ENCODE results near the gene CD28. TPM values are rescaled to one million over a fixed set of nuclear protein-coding genes. Genes with fewer than 3 reads are reported as not detected.

Gene CD28
- total and polyA plus RNA-seq, 4 donors: 0.14 to 3.0 (median 0.92) TPM

DNA sequence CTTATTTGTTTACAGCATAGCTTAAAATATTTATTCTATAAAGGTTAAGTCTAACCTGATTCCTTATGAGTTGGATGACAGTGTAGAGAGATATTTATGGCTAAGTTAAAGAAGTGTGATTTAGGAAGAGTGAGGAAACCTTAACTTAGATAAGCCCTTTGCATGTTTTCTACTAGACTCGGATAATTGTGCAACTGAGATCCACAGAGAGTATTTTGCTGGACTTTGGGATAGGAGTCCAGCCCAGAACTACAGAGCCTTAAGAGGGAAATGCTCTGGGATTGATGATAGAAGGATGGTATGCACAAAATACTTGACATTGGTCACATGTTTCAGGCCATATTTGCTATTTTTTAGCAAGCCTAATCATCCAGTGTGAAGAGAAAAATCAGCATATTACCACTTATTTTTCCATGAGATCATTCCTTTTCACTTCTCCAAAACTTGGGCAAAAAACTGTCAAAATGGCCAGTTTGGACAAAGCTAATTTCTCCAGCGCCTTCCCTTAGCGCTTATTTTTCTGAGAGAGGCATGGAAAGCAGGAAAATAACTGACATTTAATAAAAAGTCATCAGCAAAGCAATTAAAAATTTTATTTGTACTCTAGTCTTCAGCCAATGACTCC, 3.1 kb downstream of the CD28 start:
- H3K27me3 ChIP-seq (ENCODE audit: control insufficient read depth in 3 of 3, insufficient read depth in 3 of 3, low read length in 2 of 3): no peaks in the 10 kb centered on the region
- H3K9me3 ChIP-seq (ENCODE audit: control insufficient read depth in 4 of 4, insufficient read depth in 3 of 4, low read length in 3 of 4): no peaks in the 10 kb centered on the region
- H3K27ac ChIP-seq (ENCODE audit: low read depth in 1 of 2, low read length in 1 of 2): no peak overlapping the region
- H3K4me3 ChIP-seq: no peak overlapping the region
- H3K36me3 ChIP-seq (ENCODE audit: control insufficient read depth in 4 of 4, insufficient read depth in 4 of 4, low read length in 4 of 4): no peaks in the 10 kb centered on the region
- H3K4me1 ChIP-seq (ENCODE audit: control insufficient read depth in 5 of 5, insufficient read depth in 5 of 5, low read length in 5 of 5): peaks cover 0 to 3% (median 0%) of the 10 kb centered on the region in 5 donors
- no peak for DNase-seq
- ATAC-seq (ENCODE audit: insufficient read depth, low FRiP score): no peak
- no peak overlapping the region for H3K9ac ChIP-seq (ENCODE audit: insufficient read depth in 1 of 2, low read length in 2 of 2)
- TF ChIP-seq, protein P1, sequence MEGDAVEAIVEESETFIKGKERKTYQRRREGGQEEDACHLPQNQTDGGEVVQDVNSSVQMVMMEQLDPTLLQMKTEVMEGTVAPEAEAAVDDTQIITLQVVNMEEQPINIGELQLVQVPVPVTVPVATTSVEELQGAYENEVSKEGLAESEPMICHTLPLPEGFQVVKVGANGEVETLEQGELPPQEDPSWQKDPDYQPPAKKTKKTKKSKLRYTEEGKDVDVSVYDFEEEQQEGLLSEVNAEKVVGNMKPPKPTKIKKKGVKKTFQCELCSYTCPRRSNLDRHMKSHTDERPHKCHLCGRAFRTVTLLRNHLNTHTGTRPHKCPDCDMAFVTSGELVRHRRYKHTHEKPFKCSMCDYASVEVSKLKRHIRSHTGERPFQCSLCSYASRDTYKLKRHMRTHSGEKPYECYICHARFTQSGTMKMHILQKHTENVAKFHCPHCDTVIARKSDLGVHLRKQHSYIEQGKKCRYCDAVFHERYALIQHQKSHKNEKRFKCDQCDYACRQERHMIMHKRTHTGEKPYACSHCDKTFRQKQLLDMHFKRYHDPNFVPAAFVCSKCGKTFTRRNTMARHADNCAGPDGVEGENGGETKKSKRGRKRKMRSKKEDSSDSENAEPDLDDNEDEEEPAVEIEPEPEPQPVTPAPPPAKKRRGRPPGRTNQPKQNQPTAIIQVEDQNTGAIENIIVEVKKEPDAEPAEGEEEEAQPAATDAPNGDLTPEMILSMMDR (IDR thresholded peaks at IDR 0.05; ENCODE audit: control extremely low read depth, extremely low read depth): no peak
- 81 to 90% methylated on average over 3 of the region's 3 CpGs for WGBS, 2 donors

DNA sequence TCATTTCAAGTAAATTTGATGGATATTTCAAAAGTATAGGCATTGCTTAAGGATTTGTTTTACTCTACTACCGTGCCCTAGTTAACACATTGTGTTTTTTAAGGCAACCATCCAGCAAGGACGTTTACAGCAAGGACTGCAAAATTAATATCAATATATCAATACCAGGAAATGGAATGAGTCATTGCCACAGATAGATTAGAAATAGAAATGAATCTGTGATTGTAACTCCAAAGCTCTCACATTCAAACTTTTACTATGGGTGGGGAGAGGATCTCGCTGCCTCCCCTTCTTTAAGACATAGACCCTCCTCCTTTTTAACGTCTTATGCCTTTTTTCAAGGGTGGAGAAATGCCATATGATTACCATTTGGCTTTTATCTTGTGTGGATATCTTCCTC, 3.8 kb downstream of the CD28 start:
- TF ChIP-seq, protein P1 (IDR thresholded peaks at IDR 0.05; ENCODE audit: control extremely low read depth, extremely low read depth): no peak

DNA sequence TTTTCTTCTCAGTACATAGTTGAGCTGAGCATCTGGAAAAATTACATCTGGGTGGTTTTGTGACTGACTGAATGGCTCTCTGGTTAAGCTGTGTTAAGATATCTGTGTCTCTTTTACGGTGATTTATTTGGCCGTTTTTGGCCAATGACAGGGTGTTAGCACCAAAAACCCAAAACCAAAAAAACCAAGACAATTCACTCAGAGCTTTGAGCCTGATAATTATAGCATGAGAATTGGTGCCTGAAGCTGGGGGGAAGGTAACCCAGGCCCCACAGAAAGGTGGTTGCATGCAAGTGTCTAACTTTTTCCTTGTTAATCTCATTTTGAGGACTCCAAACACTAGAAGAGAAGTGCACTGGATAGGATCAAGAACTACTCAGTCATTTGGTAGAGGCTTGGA, 4.5 kb downstream of the CD28 start:
- Histone ChIP-seq H3K36me3 (ENCODE audit: control insufficient read depth in 4 of 4, insufficient read depth in 4 of 4, low read length in 4 of 4) (no peaks in the 10 kb centered on the region), H3K27me3 (ENCODE audit: control insufficient read depth in 3 of 3, insufficient read depth in 3 of 3, low read length in 2 of 3) (no peaks in the 10 kb centered on the region), H3K9me3 (ENCODE audit: control insufficient read depth in 4 of 4, insufficient read depth in 3 of 4, low read length in 3 of 4) (no peaks in the 10 kb centered on the region), H3K4me3 (no peak overlapping the region), H3K27ac (ENCODE audit: low read depth in 1 of 2, low read length in 1 of 2) (no peak overlapping the region), H3K4me1 (ENCODE audit: control insufficient read depth in 5 of 5, insufficient read depth in 5 of 5, low read length in 5 of 5) (peaks cover 0 to 3% (median 0%) of the 10 kb centered on the region in 5 donors), H3K9ac (ENCODE audit: insufficient read depth in 1 of 2, low read length in 2 of 2) (no peak overlapping the region)
- DNase-seq (no peak), ATAC-seq (ENCODE audit: insufficient read depth, low FRiP score) (no peak)
- whole genome bisulfite sequencing, 2 donors: 79 to 86% methylated on average over 2 of the region's 2 CpGs
- TF ChIP-seq, protein P1 (IDR thresholded peaks at IDR 0.05; ENCODE audit: control extremely low read depth, extremely low read depth): no peak

More for the DNA sequence above, 3.8 kb downstream of the CD28 start:
- no peak for ATAC-seq (ENCODE audit: insufficient read depth, low FRiP score)
- Histone ChIP-seq H3K27me3 (ENCODE audit: control insufficient read depth in 3 of 3, insufficient read depth in 3 of 3, low read length in 2 of 3) (no peaks in the 10 kb centered on the region), H3K9ac (ENCODE audit: insufficient read depth in 1 of 2, low read length in 2 of 2) (no peak overlapping the region), H3K9me3 (ENCODE audit: control insufficient read depth in 4 of 4, insufficient read depth in 3 of 4, low read length in 3 of 4) (no peaks in the 10 kb centered on the region), H3K4me3 (no peak overlapping the region), H3K27ac (ENCODE audit: low read depth in 1 of 2, low read length in 1 of 2) (no peak overlapping the region), H3K36me3 (ENCODE audit: control insufficient read depth in 4 of 4, insufficient read depth in 4 of 4, low read length in 4 of 4) (no peaks in the 10 kb centered on the region), H3K4me1 (ENCODE audit: control insufficient read depth in 5 of 5, insufficient read depth in 5 of 5, low read length in 5 of 5) (peaks cover 0 to 3% (median 0%) of the 10 kb centered on the region in 5 donors)
- 57 to 75% methylated on average over 4 of the region's 4 CpGs for WGBS, 2 donors
- DNase-seq: no peak

DNA sequence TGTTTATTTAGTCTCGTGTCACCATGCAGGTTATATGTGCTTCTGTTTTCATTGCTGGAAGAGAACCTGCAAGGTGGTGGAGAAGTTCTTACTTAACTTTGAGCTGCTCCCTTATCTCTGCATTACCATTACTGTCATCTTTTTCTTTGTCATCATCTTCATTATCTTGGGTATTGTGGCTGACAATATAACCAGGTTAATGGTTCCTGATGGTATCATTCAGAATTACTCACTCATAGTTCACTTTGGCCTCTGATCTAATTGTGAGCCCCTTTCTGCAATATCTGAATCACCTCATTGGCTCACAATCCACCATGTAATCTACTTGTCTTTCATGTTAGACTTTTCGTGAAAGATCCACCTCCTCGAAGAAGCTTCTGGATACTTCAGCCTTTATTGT, 5.0 kb downstream of the CD28 start:
- DNase-seq (no peak), ATAC-seq (ENCODE audit: insufficient read depth, low FRiP score) (no peak)
- H3K27me3 ChIP-seq (ENCODE audit: control insufficient read depth in 3 of 3, insufficient read depth in 3 of 3, low read length in 2 of 3): no peaks in the 10 kb centered on the region
- H3K27ac ChIP-seq (ENCODE audit: low read depth in 1 of 2, low read length in 1 of 2): no peak overlapping the region
- no peak overlapping the region for H3K4me3 ChIP-seq
- 86 to 97% methylated on average over 3 of the region's 3 CpGs for WGBS, 2 donors
- no peaks in the 10 kb centered on the region for H3K9me3 ChIP-seq (ENCODE audit: control insufficient read depth in 4 of 4, insufficient read depth in 3 of 4, low read length in 3 of 4)
- H3K36me3 ChIP-seq (ENCODE audit: control insufficient read depth in 4 of 4, insufficient read depth in 4 of 4, low read length in 4 of 4): no peaks in the 10 kb centered on the region
- H3K9ac ChIP-seq (ENCODE audit: insufficient read depth in 1 of 2, low read length in 2 of 2): no peak overlapping the region
- H3K4me1 ChIP-seq (ENCODE audit: control insufficient read depth in 5 of 5, insufficient read depth in 5 of 5, low read length in 5 of 5): peaks cover 0 to 2% (median 0%) of the 10 kb centered on the region in 5 donors
- TF ChIP-seq, protein P1 (IDR thresholded peaks at IDR 0.05; ENCODE audit: control extremely low read depth, extremely low read depth): no peak
